K562 (cell line): ENCODE data around the gene IDUA. TPM values are rescaled to one million over a fixed set of nuclear protein-coding genes. Genes with fewer than 3 reads are reported as not detected.

ENCODE experiments used
- BHLHE40 ChIP-seq: IDR thresholded peaks from 2 replicates; pipeline ENCODE4 v1.6.1; 2011; ENCODE audit warnings: low read length, improper control_type of control experiment
- BRD4 ChIP-seq: fragments of 200-600 bp; sonication (generic); IDR thresholded peaks from 2 replicates; pipeline ENCODE4 v1.6.1; 2017; ENCODE audit warnings: inconsistent platforms
- CREB3L1 ChIP-seq: fragments of 450-650 bp; IDR thresholded peaks from 2 replicates; pipeline ENCODE4 v1.6.1; 2014; ENCODE audit warnings: low read depth, mild to moderate bottlenecking, moderate library complexity, borderline replicate concordance
- DIDO1 ChIP-seq: fragments of 450-650 bp; IDR thresholded peaks from 2 replicates; pipeline ENCODE4 v1.6.1; 2016; ENCODE audit warnings: low read depth, missing biosample characterization, missing genetic modification characterization
- HMGN3 ChIP-seq: IDR thresholded peaks from 2 replicates; pipeline ENCODE4 v1.6.1; 2011; ENCODE audit warnings: borderline replicate concordance, low read depth, mild to moderate bottlenecking, mixed read lengths, low read length; ENCODE audit not compliant: insufficient read length; ENCODE audit errors: extremely low read depth
- KLF13 ChIP-seq: fragments of 450-650 bp; IDR thresholded peaks from 2 replicates; pipeline ENCODE4 v1.6.1; 2016; ENCODE audit warnings: missing genetic modification characterization, low read depth, mild to moderate bottlenecking, missing compliant biosample characterization, moderate library complexity, borderline replicate concordance
- LEF1 ChIP-seq: fragments of 450-650 bp; IDR thresholded peaks from 2 replicates; pipeline ENCODE4 v1.6.1; 2016; ENCODE audit warnings: mild to moderate bottlenecking
- MEF2A ChIP-seq: IDR thresholded peaks from 2 replicates; pipeline ENCODE4 v1.6.1; 2011; ENCODE audit warnings: low read depth, mild to moderate bottlenecking, low read length, moderate library complexity; ENCODE audit not compliant: control insufficient read depth
- PBX2 ChIP-seq, 2 experiments: IDR thresholded peaks in 1 of 2; conservative IDR thresholded peaks in 1 of 2; 2 replicates each; pipeline ENCODE4 v1.6.1; 2016; ENCODE audit warnings: low read depth in 2 of 2, mild to moderate bottlenecking in 1 of 2, missing compliant biosample characterization in 1 of 2, missing genetic modification characterization in 1 of 2, moderate library complexity in 1 of 2
- PML ChIP-seq: IDR thresholded peaks from 2 replicates; pipeline ENCODE4 v1.6.1; 2012; ENCODE audit warnings: low read length, inconsistent platforms
- TAL1 ChIP-seq: fragments of 450-650 bp; IDR thresholded peaks from 2 replicates; pipeline ENCODE4 v1.6.1; 2016; ENCODE audit warnings: mild to moderate bottlenecking
- TEAD4 ChIP-seq, 2 experiments: sonication (generic) in 1 of 2; formaldehyde crosslinking in 1 of 2; IDR thresholded peaks; 2 replicates each; pipeline versions ENCODE4 v1.6.1 to v1.8.0; 2012 to 2022; ENCODE audit warnings: borderline replicate concordance in 1 of 2, inconsistent platforms in 1 of 2, low read length in 1 of 2, mild to moderate bottlenecking in 1 of 2, missing genetic modification reagents in 1 of 2
- XRCC3 ChIP-seq: fragments of 450-650 bp; IDR thresholded peaks from 2 replicates; pipeline ENCODE4 v1.6.1; 2017; ENCODE audit warnings: mild to moderate bottlenecking, moderate library complexity
- ZNF311 ChIP-seq: fragments of 250-450 bp; sonication (Bioruptor Pico); IDR thresholded peaks from 2 replicates; pipeline ENCODE4 v1.4.0; 2020; ENCODE audit warnings: mild to moderate bottlenecking, moderate library complexity
- ZNF445 ChIP-seq: fragments of 250-450 bp; sonication (Bioruptor Pico); IDR thresholded peaks from 2 replicates; pipeline ENCODE4 v1.4.0; 2020; ENCODE audit warnings: low read depth, mild to moderate bottlenecking, moderate library complexity
- polyA plus RNA-seq, 8 experiments: library from polyadenylated mRNA; depleted of rRNA in 4 of 8; stranded (reverse) in 5 of 8; unstranded in 3 of 8; fragments of >200 nt; fragmentation: Nextera tagmentation in 2 of 8; fragmentation: Illumina TruSeq in 1 of 8; extraction: Ambion mirVana in 2 of 8; extraction: Trizol in 1 of 8; gene quantifications; 2 replicates each; pipeline versions ENCODE4 v1.2.1 to v1.2.3, GENCODE V29; 2011 to 2014; ENCODE audit warnings: inconsistent platforms in 1 of 8, missing spikeins in 1 of 8
- total RNA-seq, 7 experiments: library from RNA; depleted of rRNA in 6 of 7; stranded (reverse); fragments of >200 nt in 6 of 7; fragmentation: Illumina TruSeq in 2 of 7; extraction: Trizol in 2 of 7; gene quantifications; 2 replicates each; pipeline versions ENCODE4 v1.2.1 to v1.2.3, GENCODE V29; 2011 to 2021; ENCODE audit warnings: low replicate concordance in 1 of 7
- TF ChIP-seq, protein P1 (sequence below): fragments of 200-800 bp; sonication (Bioruptor generic); IDR thresholded peaks from 2 replicates; pipeline ENCODE4 v1.6.1; 2016; ENCODE audit warnings: missing genetic modification characterization, missing compliant biosample characterization

Gene IDUA
- total and polyA plus RNA-seq, 9 of the 15 experiments (the other 6 are each of a cell fraction or from before 2014, with no cell fraction given), result 0.04 to 16.1 (median 1.2) TPM

- TF ChIP-seq TEAD4 (IDR thresholded peaks at IDR 0.05; ENCODE audit: low read length) (no peak), TEAD4 (CRISPR knock-in tag; IDR thresholded peaks at IDR 0.05; ENCODE audit: borderline replicate concordance) (no peak), ZNF445 (CRISPR knock-in tag) (no peak), DIDO1 (no peak), CREB3L1 (no peak), KLF13 (tag) (no peak), BRD4 (no peak), PBX2 (CRISPR knock-in tag; IDR thresholded peaks at IDR 0.05; ENCODE audit: low read depth) (no peak; the same call in 1 of the 2 replicates), PBX2 (tag; conservative IDR thresholded peaks at IDR 0.05; ENCODE audit: low read depth) (no peak), MEF2A (no peak), XRCC3 (no peak), ZNF311 (CRISPR knock-in tag) (no peak), LEF1 (no peak), HMGN3 (peak; percentile 57), TAL1 (no peak), PML (no peak), BHLHE40 (no peak)
- TF ChIP-seq, protein P1, sequence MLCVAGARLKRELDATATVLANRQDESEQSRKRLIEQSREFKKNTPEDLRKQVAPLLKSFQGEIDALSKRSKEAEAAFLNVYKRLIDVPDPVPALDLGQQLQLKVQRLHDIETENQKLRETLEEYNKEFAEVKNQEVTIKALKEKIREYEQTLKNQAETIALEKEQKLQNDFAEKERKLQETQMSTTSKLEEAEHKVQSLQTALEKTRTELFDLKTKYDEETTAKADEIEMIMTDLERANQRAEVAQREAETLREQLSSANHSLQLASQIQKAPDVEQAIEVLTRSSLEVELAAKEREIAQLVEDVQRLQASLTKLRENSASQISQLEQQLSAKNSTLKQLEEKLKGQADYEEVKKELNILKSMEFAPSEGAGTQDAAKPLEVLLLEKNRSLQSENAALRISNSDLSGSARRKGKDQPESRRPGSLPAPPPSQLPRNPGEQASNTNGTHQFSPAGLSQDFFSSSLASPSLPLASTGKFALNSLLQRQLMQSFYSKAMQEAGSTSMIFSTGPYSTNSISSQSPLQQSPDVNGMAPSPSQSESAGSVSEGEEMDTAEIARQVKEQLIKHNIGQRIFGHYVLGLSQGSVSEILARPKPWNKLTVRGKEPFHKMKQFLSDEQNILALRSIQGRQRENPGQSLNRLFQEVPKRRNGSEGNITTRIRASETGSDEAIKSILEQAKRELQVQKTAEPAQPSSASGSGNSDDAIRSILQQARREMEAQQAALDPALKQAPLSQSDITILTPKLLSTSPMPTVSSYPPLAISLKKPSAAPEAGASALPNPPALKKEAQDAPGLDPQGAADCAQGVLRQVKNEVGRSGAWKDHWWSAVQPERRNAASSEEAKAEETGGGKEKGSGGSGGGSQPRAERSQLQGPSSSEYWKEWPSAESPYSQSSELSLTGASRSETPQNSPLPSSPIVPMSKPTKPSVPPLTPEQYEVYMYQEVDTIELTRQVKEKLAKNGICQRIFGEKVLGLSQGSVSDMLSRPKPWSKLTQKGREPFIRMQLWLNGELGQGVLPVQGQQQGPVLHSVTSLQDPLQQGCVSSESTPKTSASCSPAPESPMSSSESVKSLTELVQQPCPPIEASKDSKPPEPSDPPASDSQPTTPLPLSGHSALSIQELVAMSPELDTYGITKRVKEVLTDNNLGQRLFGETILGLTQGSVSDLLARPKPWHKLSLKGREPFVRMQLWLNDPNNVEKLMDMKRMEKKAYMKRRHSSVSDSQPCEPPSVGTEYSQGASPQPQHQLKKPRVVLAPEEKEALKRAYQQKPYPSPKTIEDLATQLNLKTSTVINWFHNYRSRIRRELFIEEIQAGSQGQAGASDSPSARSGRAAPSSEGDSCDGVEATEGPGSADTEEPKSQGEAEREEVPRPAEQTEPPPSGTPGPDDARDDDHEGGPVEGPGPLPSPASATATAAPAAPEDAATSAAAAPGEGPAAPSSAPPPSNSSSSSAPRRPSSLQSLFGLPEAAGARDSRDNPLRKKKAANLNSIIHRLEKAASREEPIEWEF (CRISPR knock-in tag), result no peak
These were observed 13.1 kb upstream of the IDUA start, which contains the start of gene DGKQ (continued) for GRCh38 chr4:973431-974397.
